Adrenal gland (tissue), 5 donors: ENCODE results near the gene HDAC10.

Experiments used
- POLR2A ChIP-seq, 2 donors: fragments of 450-650 bp; IDR thresholded peaks; one replicate each; pipeline ENCODE4 v1.6.1; 2017; ENCODE audit warnings: antibody characterized with exemption in 2 of 2, mild to moderate bottlenecking in 2 of 2, moderate library complexity in 1 of 2
- TF ChIP-seq, protein P1 (sequence below), 6 experiments: fragments of 450-650 bp in 4 of 6; fragments of 200-600 bp in 2 of 6; sonication (generic) in 1 of 6; IDR thresholded peaks; 1 replicate in 5 of 6; 2 replicates in 1 of 6; pipeline versions ENCODE4 v1.5.1 to v1.8.0; 2016 to 2021; ENCODE audit warnings: antibody characterized with exemption in 6 of 6, mild to moderate bottlenecking in 2 of 6, moderate library complexity in 1 of 6
- donor health status: DM: no; HTN: no; CAD: no.

DNA sequence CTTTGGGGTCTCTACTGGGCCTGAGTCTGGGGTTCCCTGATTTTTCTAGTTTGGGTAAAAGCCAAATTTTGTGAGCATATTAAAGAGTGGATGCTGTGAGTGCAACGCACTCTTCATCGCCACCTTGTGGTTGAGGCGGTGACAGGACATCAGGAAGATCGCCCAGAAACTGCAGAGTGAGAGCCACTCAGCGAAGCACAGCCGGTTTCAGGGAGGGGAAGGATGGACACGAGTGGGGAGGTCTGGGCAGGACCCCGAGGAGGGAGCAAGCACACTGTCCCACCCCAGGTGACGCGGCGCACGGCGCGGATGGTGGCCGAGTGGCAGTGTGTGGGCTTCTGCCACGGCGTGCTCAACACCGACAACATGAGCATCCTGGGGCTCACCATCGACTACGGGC, 41.2 kb downstream of the HDAC10 start:
- TF ChIP-seq, protein P1, sequence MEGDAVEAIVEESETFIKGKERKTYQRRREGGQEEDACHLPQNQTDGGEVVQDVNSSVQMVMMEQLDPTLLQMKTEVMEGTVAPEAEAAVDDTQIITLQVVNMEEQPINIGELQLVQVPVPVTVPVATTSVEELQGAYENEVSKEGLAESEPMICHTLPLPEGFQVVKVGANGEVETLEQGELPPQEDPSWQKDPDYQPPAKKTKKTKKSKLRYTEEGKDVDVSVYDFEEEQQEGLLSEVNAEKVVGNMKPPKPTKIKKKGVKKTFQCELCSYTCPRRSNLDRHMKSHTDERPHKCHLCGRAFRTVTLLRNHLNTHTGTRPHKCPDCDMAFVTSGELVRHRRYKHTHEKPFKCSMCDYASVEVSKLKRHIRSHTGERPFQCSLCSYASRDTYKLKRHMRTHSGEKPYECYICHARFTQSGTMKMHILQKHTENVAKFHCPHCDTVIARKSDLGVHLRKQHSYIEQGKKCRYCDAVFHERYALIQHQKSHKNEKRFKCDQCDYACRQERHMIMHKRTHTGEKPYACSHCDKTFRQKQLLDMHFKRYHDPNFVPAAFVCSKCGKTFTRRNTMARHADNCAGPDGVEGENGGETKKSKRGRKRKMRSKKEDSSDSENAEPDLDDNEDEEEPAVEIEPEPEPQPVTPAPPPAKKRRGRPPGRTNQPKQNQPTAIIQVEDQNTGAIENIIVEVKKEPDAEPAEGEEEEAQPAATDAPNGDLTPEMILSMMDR (IDR thresholded peaks at IDR 0.05), result peak; percentile 74 to 88 (median 84)
- no peak for TF ChIP-seq POLR2A (IDR thresholded peaks at IDR 0.05)
